ENCODE measurements around the gene SEMA3E.

DNA sequence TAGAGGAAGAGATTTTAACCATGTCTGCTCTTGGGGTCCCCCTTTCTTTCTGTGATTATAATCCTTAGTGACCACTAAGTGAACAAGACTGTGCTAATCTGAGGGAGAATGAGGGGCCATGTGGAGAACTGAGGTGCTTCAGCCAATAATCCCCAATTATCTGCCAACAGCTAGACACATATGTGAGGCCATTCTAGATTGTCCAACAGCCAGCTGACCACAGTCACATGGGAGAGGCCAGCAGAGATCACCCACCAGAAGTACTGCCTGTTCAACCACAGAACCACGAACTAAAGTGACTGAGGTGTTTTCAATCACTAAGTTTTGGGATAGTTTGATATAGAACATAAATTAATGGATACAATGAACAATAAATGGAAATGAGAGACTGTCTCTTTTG, 74.3 kb downstream of the SEMA3E start:
- TF ChIP-seq, protein P1, sequence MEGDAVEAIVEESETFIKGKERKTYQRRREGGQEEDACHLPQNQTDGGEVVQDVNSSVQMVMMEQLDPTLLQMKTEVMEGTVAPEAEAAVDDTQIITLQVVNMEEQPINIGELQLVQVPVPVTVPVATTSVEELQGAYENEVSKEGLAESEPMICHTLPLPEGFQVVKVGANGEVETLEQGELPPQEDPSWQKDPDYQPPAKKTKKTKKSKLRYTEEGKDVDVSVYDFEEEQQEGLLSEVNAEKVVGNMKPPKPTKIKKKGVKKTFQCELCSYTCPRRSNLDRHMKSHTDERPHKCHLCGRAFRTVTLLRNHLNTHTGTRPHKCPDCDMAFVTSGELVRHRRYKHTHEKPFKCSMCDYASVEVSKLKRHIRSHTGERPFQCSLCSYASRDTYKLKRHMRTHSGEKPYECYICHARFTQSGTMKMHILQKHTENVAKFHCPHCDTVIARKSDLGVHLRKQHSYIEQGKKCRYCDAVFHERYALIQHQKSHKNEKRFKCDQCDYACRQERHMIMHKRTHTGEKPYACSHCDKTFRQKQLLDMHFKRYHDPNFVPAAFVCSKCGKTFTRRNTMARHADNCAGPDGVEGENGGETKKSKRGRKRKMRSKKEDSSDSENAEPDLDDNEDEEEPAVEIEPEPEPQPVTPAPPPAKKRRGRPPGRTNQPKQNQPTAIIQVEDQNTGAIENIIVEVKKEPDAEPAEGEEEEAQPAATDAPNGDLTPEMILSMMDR (conservative IDR thresholded peaks at IDR 0.05 in 1 of 2, IDR thresholded peaks at IDR 0.05 in 1 of 2; ENCODE audit: extremely low read depth in 1 of 2, insufficient read depth in 1 of 2, low read depth in 1 of 2, low read length in 2 of 2): no peak
- no peak for TF ChIP-seq EZH2 (IDR thresholded peaks at IDR 0.05; ENCODE audit: borderline replicate concordance, low read length)
